Amniotic stem cell (primary cell): ENCODE results near the gene MEIOSIN.
"Not testable (repeated sequence)": the region's sequence is repeated elsewhere in the genome, so short reads cannot be mapped to it uniquely, and the experiment has no call there.

Experiments used
- DNase-seq: peaks from one replicate; lab custom pipeline; 2025; lab: John Stamatoyannopoulos, UW

Gene MEIOSIN, protein sequence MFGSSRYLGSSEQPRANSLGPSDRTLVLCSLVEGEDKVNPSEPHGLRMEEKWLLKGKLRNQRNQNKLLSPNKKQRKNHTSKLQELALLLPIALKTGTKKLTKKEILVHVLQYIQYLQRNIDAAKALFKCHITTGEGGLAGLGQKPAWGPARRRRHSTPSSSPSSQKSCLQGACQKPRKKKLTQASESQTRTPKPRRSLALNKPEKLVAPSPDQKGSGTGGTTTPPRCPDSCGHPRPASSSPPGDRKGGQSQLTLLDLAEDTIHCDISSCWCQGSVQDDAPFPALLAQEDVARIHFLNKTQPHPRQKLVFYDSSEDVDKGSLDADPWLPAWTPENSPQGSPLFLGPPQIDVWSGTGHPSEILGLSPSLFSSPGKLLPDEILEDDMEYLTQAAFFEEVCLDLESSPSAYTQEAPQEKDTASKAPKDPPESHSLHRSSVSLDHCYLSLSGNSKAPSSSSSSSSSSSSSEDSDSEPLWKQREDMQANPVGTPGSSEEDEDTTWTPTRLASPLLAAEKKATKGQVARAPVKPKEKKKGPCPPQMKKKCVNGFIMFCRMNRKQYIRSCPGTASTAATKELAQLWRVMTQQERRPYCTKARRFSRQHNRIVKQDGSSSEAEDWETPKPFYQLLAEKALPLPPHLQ

DNA sequence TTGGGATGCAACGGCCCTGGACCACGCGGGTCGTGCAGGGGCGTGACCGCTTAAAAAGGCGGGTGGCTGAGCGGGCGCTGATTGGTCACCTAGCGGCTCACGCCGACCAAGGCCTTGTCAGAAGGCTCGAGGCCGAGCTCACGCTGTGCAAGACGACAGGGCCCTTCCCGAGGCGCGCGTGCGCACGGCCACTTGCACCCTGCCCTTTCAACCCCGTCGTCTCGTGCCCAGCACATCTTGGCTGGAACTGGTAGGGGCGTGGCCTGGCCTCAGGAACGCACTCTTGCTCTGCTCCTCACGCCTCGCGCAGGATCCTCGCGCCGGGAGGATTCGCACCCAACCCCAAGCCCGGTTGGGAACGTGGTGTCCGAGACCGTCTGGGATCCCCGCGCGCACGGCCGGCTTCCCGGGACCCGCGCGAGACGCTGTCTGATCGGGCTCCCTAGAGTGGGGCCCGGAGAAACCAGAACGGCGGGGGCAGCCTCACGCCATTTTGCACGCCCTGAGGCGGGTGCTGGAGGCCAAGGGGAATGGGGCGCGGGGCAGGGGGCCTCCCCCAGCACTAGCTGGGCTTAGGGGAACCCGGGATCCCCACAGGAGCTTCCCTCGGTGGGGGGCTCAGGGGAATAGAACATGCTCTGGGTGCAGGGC, at the start of gene MEIOSIN:
TSS of gene MEIOSIN (plus strand) at position 280 of the 651 bp plus-strand sequence. CDS start 1,938 bp downstream, outside the sequence.
- no peak for DNase-seq

DNA sequence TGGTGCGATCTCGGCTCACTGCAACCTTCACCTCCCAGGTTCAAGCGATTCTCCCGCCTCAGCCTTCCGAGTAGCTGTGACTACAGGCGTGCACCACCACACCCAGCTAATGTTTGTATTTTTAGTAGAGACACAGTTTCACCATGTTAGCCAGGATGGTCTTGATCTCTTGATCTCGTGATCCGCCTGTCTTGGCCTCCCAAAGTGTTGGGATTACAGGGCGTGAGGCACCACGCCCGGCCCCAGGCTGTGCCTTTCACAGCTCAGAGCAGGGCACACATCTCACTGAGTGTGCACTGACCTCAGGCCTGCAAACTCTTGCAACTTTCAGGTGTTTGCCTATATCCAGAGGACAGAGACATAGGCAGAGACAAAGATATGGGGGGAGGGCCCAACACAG, 48.2 kb upstream of the MEIOSIN start:
- not testable (repeated sequence) for DNase-seq

DNA sequence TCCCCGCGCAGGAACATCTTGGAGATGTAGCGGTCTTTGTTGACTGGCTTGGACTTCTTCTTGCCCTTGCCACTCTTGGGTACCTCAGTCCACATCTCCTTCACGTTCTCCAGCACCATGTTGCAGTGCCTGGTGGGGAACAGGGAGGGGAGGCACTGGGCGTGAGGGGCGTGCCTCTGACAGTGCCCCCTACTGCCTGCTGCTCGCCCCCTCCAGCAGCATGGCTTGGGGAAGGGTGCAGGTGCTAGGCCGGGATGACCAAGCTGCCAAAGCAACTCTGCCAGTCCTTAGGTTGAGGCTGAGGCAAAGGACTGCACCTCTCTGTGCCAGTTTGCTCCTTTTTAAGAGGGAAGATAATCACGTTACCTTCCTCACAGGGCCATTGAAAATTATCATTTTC, 45.6 kb upstream of the MEIOSIN start:
- no peak for DNase-seq

DNA sequence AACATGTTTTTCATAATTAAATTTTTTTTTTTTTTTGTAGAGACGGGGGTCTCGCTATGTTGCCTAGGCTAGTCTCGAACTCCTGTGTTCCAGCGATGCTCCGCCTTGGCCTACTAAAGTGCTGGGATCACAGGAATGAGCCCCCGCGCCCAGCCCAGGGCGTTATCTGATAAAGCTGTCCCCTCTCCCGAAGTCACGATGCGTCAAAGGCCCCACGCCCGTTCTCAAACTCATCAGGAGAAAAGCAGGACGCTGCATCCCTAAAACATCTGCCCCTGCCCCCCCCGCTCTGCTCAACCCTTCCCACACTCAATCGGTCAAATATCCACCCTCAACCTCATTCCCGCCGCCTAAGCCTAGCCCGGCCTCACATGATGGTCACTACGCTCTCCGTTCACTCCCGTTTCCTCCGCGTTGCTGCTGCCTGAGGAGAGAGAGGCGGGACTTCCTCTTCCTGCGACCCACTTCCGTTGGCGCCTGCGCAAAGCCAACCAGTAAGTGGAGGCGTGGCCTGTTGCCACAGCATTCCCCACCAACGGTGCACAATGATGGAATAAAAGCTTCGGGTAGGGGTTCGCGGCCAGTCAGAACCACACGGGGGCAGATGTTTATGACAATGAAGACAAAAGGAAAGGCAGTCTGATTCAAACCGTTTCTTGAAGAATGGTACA, 41.6 kb upstream of the MEIOSIN start, which contains the start of gene SNRPD2:
TSS of gene SNRPD2 (minus strand) at position 438 of the 671 bp plus-strand sequence. CDS start at position 373, 65 bp downstream.
- peak; percentile 87 for DNase-seq

DNA sequence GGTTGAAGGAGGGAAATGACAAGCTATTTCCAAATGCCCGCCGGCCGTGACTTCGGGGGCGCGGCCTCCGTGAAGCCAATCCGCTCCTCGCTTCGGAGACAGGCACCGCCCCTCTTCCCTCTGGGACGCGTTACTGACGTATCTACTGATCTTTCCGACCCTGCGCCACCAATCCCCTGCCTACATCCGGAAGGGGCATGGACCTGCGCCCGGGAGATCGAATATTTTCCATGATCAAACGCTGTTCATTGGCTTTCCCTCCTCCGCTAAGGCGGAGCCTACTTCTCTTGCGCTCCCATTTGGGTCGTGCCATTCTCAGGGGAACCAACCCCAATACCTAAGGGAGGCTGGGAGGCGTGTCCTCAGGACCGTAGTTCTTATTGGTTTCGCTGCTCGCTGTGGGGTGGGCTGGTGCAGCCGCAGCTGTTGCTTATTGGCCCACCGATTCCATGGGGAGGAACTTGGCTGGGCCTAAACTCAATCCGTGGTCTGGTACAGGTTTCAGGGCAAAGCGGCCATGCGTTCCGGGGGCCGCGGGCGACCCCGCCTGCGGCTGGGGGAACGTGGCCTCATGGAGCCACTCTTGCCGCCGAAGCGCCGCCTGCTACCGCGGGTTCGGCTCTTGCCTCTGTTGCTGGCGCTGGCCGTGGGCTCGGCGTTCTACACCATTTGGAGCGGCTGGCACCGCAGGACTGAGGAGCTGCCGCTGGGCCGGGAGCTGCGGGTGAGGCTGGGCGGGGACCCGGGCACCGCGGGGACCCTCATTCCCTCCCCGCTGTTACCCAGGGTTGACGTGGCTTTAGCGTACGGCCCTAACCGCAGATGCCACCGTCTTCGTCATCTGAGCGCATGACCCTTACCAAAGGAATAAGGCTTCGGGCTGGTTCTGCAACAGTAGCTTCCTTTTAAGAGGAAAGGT, 40.8 kb upstream of the MEIOSIN start, which contains the start of gene QPCTL:
TSS of gene QPCTL (plus strand) at position 480 of the 919 bp plus-strand sequence. CDS start at position 518, 38 bp downstream.
- peak; percentile 100 for DNase-seq

DNA sequence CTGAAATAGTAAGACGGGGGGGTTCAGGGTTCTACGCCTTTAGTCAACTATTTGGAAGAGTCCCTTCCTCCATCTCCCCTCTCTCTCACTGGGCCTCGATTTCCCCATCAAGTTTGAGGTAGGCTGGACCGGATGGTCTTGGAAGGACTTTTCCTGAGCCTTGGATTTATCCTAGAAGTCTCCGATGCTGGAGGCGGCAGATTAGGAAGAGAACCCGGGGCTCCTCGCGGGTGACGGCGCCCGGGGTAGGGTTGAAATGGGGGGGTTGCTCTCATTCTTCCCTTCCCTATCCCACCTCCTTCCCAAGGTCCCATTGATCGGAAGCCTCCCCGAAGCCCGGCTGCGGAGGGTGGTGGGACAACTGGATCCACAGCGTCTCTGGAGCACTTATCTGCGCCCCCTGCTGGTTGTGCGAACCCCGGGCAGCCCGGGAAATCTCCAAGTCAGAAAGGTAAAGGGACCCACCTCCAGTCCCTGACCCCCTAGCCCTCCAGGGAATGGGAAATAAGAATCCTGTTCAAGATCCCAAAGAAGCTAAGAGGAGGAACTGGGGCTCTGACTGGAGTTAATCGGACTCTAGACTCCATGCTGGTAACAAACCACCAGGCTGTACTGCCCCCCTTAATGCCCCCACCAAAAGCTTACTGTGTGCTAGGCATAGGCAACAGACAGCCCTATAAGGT, 40.0 kb upstream of the MEIOSIN start:
- peak; percentile 30 for DNase-seq

DNA sequence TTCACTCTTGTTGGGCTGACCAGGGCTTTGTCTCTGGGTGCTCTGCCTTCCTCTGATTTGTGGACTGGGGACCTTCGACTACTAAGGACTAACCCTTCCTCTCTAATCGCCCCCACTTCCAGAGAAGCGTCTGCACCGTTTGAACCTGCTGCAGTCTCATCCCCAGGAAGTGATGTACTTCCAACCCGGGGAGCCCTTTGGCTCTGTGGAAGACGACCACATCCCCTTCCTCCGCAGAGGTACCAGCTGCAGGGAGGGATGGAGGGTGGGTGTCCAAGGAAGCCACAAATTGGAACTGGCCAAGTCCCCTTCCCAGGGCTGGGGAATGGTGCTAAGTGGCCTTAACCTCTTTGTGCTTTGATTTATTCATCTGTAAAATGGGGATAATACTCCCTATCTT, 31.6 kb upstream of the MEIOSIN start:
- no peak for DNase-seq

DNA sequence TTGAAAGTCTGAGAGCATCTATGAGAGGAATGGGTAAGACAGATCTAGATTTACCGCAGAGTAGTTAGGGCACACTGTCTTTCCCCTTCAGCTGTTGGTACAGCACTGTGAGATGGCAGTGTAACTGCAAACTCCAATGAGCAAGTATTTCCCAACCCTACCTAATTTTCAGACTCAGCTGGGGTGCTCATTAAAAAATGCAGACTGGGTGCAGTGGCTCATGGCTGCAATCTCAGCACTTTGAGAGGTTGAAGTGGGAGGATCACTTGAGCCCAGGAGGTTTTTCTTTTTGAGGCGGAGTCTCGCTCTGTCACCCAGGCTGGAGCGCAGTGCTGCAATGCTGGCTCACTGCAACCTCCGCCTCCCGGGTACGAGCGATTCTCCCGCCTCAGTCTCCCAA, 28.1 kb upstream of the MEIOSIN start:
- DNase-seq = no peak

DNA sequence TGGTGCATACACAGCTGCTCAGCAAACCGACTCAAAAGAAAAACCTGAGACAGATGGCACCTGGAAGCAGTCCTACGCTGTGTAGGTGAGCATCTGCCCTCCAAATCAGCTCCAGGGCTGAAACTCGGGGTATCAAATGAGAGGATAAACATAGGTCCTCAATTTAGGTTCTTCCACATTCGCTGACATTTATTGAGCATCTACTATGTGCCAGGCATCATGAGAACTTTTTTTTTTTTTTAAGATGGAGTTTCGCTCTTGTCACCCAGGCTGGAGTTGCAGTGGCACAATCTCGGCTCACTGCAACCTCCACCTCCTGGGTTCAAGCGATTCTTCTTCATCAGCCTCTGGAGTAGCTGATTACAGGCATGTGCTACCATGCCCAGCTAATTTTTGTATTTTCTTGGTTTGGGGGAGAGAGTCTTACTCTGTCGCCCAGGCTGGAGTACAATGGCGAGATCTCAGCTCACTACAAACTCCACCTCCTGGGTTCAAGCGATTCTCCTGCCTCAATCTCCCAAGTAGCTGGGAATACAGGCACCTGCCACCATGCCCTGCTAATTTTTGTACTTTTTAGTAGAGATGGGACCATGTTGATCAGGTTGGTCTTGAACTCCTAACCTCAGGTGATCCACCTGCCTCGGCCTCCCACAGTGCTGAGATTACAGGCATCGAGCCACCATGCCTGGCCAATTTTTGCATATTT, 27.4 kb upstream of the MEIOSIN start:
- DNase-seq = no peak

DNA sequence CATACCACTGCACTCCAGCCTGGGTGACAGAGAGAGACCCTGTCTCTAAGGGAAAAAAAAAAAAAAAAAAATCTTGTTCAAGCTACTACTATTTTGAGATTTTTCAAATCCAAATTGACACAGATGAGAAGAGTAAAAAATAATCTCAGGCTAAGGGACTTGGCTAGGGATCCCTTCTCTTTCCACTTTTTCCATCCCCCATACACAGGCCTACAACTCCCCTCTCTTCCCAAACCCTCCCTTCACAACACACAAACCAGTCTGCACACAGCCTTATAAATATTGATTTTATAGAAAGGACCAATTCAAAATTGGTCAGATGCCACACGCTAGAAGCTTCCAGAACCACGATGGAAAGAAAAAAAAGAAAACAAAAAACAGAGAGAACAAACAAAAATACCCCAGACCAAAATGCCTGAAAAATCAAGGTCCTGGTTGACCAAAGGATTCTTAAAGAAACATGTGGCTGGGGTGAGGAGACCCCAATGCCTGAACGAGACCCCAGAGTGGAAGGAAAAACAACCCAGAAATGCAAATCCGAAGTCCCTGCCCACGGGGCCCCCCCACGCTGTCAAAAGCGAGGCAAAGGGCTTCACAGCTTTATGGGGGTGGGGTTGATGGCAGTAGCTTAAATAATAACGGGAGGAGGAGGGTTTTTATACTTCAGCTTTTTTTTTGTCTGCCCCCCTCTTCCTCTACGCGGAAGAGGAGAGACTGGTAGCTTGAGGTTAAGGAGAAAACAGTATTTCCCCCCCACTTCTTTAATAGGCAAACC, 22.7 kb upstream of the MEIOSIN start:
- DNase-seq = no peak

DNA sequence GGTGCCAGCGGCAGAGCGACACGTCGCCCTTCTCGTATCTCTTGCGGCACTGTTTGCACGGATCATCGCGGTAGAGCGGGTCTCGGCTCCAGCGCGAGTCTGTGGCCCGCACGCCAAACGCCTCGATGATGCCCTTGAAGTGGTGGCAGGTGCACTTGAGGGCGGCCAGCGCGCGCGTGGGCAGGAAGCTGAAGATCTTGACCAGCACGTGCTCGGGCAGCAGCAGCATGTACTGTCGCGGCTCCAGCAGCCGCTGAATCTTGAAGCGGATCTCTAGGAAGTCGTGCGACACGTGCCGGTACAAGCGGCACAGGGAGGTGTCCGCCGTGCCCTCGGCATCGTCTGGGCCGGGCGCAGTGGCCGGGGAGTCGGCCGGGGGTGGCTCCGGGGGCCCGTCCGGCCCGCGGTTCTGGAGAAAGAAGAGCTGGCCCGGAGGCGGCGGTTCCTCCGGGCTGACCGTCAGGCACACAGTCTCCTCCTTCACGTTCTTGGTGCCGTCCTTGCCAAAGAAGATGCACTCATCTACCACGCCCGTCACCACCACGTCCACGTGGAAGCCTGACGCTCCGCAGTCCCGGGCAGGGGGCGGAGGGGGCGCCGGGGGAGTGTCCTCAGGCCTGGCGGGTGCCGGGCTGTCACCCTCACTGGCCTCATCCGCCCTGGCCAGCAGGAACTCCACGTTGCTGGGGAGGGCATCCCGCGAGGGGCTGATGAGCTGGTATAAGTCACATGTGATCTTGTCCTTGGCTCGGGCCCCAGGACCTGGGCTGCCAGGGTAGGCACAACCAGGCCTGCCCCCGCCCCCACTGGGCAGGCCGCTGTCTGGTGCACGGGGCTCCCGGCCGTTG, 21.2 kb upstream of the MEIOSIN start:
- no peak for DNase-seq

DNA sequence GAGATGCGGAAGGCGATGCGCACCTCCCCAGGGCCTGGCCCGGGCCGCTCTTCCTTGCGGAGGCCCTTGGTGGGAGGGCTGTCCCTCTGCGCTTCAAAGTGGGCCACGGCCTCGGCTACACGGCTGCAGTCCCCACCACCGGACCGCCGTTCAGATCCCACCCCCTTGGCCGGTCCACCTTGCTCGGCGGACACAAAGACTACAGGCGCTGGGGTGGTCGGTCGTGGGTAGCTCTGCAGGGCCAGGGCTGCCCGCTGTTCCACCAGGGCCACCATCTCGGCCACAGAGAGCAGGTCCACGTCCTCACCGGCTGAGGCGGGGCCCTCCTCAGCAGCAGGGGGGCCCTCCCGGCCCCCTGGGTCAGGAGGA, 20.6 kb upstream of the MEIOSIN start:
- no peak for DNase-seq

DNA sequence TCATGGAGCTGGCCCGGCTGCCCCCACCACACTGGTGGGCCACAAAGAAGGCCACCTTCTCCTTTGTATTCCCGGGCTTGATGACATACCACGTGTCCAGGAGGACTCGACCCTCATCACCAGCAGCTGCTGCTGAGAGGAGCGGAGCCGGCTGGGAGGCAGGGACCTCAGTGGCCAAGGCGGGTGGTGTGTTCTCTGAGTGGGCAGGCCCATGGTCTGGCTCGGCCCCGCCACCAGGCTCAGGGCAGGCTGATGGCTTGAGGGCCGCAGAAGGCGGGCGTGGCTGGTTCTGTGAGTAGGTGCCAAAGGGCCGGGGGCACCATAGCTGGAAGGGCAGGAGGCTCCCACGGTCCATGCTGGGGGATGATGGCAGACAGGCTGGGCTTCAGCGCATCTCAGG, 20.1 kb upstream of the MEIOSIN start:
- DNase-seq = no peak

DNA sequence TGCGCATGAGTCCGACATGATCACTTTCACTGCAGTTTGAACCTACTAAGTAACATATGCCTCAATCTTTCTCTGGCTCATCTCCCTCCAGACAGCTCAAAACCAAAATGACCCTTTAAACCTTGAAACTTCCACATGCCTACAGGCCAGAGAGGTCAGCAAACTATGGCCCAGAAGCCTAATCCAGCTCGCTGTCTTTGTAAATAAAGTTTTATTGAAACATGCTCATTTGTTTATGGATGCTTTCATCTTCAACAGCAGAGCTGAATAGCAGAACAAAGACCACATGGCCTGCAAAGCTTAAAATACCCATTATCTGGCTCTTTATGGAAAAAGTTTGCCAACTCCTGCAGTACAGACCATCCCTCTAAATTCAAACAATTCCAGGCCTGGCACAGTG, 18.1 kb upstream of the MEIOSIN start:
- DNase-seq = no peak

DNA sequence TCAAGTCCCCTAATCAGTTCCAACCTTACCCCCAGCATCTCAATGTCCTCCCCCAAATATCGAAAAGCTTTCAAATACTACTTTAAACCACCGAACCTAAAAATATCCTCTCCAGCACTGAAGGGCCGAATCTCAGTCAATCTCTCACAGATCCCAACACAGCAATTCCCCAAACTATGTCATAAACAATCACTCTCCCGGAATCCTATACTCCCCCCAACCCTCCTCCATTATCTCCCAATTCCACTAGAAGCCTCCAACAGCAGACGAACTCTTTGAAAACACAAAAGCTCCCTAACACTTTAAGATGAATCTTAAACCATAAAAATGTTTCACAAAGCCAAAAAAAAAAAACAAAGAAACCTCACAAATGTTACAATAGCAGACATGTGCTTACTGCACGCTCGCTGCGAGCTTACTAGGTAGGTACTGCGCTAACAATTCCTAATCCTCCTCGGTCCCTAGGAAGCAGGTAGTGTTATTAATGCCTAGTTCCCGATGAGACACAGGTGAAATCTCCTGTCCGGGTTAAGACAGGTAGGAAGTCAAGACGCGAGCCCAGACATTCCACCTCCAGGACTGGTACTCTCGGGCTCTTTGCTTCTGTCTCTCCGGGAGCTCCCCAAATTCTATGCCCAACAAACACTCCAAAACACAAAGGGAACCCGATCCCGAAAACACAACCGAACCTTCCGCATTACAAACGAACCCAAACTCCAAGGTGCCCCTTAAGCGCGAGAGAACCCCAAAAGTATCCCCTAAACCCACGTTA, 16.7 kb upstream of the MEIOSIN start:
- no peak for DNase-seq

DNA sequence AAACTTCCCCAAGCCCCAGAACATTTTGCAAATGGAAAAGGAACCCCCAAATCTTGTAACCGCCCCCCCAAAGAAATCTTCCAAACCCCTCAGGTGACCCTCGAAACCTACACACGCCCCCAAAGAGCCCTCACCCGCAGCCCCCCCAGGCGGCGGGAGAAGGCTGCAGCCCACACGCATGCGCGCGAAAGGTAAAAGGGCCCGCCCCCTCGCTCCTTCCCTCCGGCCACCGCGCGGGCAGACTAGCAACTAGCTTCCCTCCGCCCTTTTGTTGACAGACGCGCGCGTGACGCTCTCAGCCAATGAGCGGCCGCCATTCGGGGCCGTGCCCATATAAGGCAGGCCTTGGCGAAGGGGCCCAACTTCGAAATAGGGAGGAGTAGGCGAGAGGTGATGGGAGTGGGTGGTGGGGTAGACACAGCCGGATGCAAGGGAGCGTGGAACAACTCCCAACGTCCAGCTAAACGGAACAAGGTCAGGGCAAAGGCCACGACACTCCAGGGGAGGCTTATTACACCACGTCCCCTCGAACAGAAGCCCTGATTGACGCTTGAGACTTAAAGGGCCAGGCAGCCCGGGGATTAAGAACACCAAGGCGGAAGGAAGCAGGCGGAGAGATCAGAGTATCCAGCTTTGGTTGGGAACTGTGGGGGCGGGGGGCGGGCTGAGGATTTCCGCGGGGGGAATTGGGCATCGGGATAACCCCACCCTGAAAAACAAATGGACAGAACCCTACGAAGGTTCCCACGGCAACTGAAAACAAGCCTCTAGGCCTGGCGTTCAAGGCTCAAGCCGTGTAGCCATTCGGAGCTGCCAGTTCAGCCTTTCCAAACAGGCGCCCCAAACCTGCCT, 15.9 kb upstream of the MEIOSIN start:
- peak; percentile 95 for DNase-seq
